ENCODE results near the gene IER3. TPM values are rescaled to one million over a fixed set of nuclear protein-coding genes. Genes with fewer than 3 reads are reported as not detected.

The IER3 gene
- total and polyA plus RNA-seq, 4 donors, result 1.3 to 8.1 (median 6.7) TPM

GRCh38 chr6:30700340-30700739 lies 44.0 kb downstream of the IER3 start (continued):
- TF ChIP-seq GABPA (IDR thresholded peaks at IDR 0.05 in 1 of 2, conservative IDR thresholded peaks at IDR 0.05 in 1 of 2) (peak in 1 of 2 donors; percentile 23), NR2F2 (IDR thresholded peaks at IDR 0.05) (no peak), SP1 (IDR thresholded peaks at IDR 0.05) (peak; percentile 15), RXRA (IDR thresholded peaks at IDR 0.05) (peak; percentile 12 to 41), MAX (IDR thresholded peaks at IDR 0.05) (no peak), HNF4G (IDR thresholded peaks at IDR 0.05) (peak; percentile 14), HNF4A (conservative IDR thresholded peaks at IDR 0.05) (peak; percentile 23 to 26)

GRCh38 chr6:30696432-30696831 lies 47.9 kb downstream of the IER3 start:
- TF ChIP-seq HNF4A (conservative IDR thresholded peaks at IDR 0.05), result no peak
- TF ChIP-seq SP1 (IDR thresholded peaks at IDR 0.05), result no peak
- no peak for TF ChIP-seq YY1 (IDR thresholded peaks at IDR 0.05)
- TF ChIP-seq JUND (IDR thresholded peaks at IDR 0.05), result no peak
- TF ChIP-seq HNF4G (IDR thresholded peaks at IDR 0.05), result no peak
- TF ChIP-seq FOXA2 (IDR thresholded peaks at IDR 0.05), result no peak
- no peak for TF ChIP-seq RAD21 (IDR thresholded peaks at IDR 0.05)
- H3K4me3 ChIP-seq (ENCODE audit: low read depth in 1 of 3, low read length in 3 of 3), result no peak overlapping the region
- 89% methylated on average over 5 of the region's 5 CpGs for WGBS
- H3K4me1 ChIP-seq (ENCODE audit: control insufficient read depth in 4 of 4, insufficient read depth in 4 of 4, low read length in 3 of 4), result peaks cover 5 to 25% (median 17%) of the 10 kb centered on the region in 4 donors
- H3K9me3 ChIP-seq (ENCODE audit: control insufficient read depth in 4 of 4, low read length in 3 of 4), result no peaks in the 10 kb centered on the region
- no peaks in the 10 kb centered on the region for H3K27me3 ChIP-seq (ENCODE audit: control insufficient read depth in 4 of 4, insufficient read depth in 4 of 4, low read length in 3 of 4)
- no peak overlapping the region for H3K9ac ChIP-seq (ENCODE audit: low read depth in 1 of 2, low read length in 2 of 2)
- DNase-seq (ENCODE audit: low spot score), result no peak
- peaks cover 0 to 2% (median 0%) of the 10 kb centered on the region in 4 donors for H3K36me3 ChIP-seq (ENCODE audit: control insufficient read depth in 4 of 4, insufficient read depth in 3 of 4, low read depth in 1 of 4, low read length in 3 of 4)
- H3K27ac ChIP-seq (ENCODE audit: low read depth in 1 of 2, low read length in 2 of 2), result no peak overlapping the region

Small RNAs within 50 kb of the gene (small RNA-seq; reads per million reads assigned to genes)
- not detected for gene RF00019
- not detected for gene RN7SL353P

Other genes with a start within 250 kb of the IER3 start
- gene GNL1, start 188.1 kb downstream of the IER3 start, total RNA-seq, result 10 to 100 TPM; 12.3 to 14.0 TPM
- 10 to 100 TPM; 10.1 to 18.2 TPM for gene GNL1, start 188.1 kb downstream of the IER3 start, polyA plus RNA-seq
- 1 to 10 TPM; 2.1 to 2.3 TPM for gene PRR3, start 187.3 kb downstream of the IER3 start, total RNA-seq
- 1 to 10 TPM; 2.5 to 3.2 TPM for gene PRR3, start 187.3 kb downstream of the IER3 start, polyA plus RNA-seq
- gene ABCF1, start 173.1 kb downstream of the IER3 start, total RNA-seq, result 10 to 100 TPM; 20.4 to 33.9 TPM
- 10 to 100 TPM; 25.0 to 27.2 TPM for gene ABCF1, start 173.1 kb downstream of the IER3 start, polyA plus RNA-seq
- gene PPP1R10, start 127.3 kb downstream of the IER3 start, total RNA-seq, result 10 to 100 TPM; 11.1 to 21.1 TPM
- 10 to 100 TPM; 14.1 to 14.2 TPM for gene PPP1R10, start 127.3 kb downstream of the IER3 start, polyA plus RNA-seq
- gene MRPS18B, start 126.7 kb downstream of the IER3 start, total RNA-seq, result 10 to 100 TPM; 50.5 to 58.6 TPM
- 10 to 100 TPM; 80.2 to 81.9 TPM for gene MRPS18B, start 126.7 kb downstream of the IER3 start, polyA plus RNA-seq
- 1 to 10 TPM; 2.1 to 3.3 TPM for gene ATAT1, start 117.7 kb downstream of the IER3 start, total RNA-seq
- 1 to 10 TPM; 2.6 to 5.4 TPM for gene ATAT1, start 117.7 kb downstream of the IER3 start, polyA plus RNA-seq
- 1 to 10 TPM; 2.0 to 8.9 TPM for gene C6orf136, start 97.4 kb downstream of the IER3 start, total RNA-seq
- gene C6orf136, start 97.4 kb downstream of the IER3 start, polyA plus RNA-seq, result 10 to 100 TPM; 10.8 to 12.0 TPM
- gene DHX16, start 71.5 kb downstream of the IER3 start, total RNA-seq, result 10 to 100 TPM; 20.6 to 23.9 TPM
- gene DHX16, start 71.5 kb downstream of the IER3 start, polyA plus RNA-seq, result 10 to 100 TPM; 10.1 to 14.2 TPM
- gene PPP1R18, start 57.9 kb downstream of the IER3 start, total RNA-seq, result 10 to 100 TPM; 11.4 to 11.5 TPM
- gene PPP1R18, start 57.9 kb downstream of the IER3 start, polyA plus RNA-seq, result 10 to 100 TPM in 1 of 2 donors, 1 to 10 TPM in 1; 7.4 to 17.4 TPM
- gene NRM, start 53.6 kb downstream of the IER3 start, total RNA-seq, result 1 to 10 TPM in 1 of 2 donors, under 1 TPM in 1; 0.59 to 2.3 TPM
- gene NRM, start 53.6 kb downstream of the IER3 start, polyA plus RNA-seq, result 1 to 10 TPM; 2.4 to 3.3 TPM
- gene MDC1, start 27.3 kb downstream of the IER3 start, total RNA-seq, result 10 to 100 TPM in 1 of 2 donors, 1 to 10 TPM in 1; 9.0 to 15.5 TPM
- gene MDC1, start 27.3 kb downstream of the IER3 start, polyA plus RNA-seq, result 1 to 10 TPM; 5.9 to 7.7 TPM
- 100 to 1,000 TPM; 197 to 533 TPM for gene TUBB, start 24.2 kb downstream of the IER3 start, total RNA-seq
- gene TUBB, start 24.2 kb downstream of the IER3 start, polyA plus RNA-seq, result 100 to 1,000 TPM; 115 to 224 TPM
- 10 to 100 TPM; 38.6 to 60.5 TPM for gene FLOT1, start 1.9 kb downstream of the IER3 start, total RNA-seq
- 10 to 100 TPM; 58.4 to 99.8 TPM for gene FLOT1, start 1.9 kb downstream of the IER3 start, polyA plus RNA-seq
- gene DDR1, start 140.0 kb upstream of the IER3 start, total RNA-seq, result 1 to 10 TPM; 4.0 to 5.3 TPM
- gene DDR1, start 140.0 kb upstream of the IER3 start, polyA plus RNA-seq, result 1 to 10 TPM; 1.2 to 4.8 TPM
- 10 to 100 TPM; 11.0 to 13.6 TPM for gene GTF2H4, start 163.7 kb upstream of the IER3 start, total RNA-seq
- 10 to 100 TPM in 1 of 2 donors, 1 to 10 TPM in 1; 6.2 to 15.8 TPM for gene GTF2H4, start 163.7 kb upstream of the IER3 start, polyA plus RNA-seq
- 10 to 100 TPM; 10.2 to 23.3 TPM for gene VARS2, start 169.7 kb upstream of the IER3 start, total RNA-seq
- 10 to 100 TPM in 1 of 2 donors, 1 to 10 TPM in 1; 9.4 to 22.4 TPM for gene VARS2, start 169.7 kb upstream of the IER3 start, polyA plus RNA-seq
- gene SFTA2, start 187.6 kb upstream of the IER3 start, total RNA-seq, result not detected
- gene SFTA2, start 187.6 kb upstream of the IER3 start, polyA plus RNA-seq, result under 1 TPM in 1 of 2 donors, not detected in 1; 0.60 TPM
- gene MUCL3, start 196.4 kb upstream of the IER3 start, total RNA-seq, result under 1 TPM in 1 of 2 donors, not detected in 1; under 0.01 TPM
- not detected for gene MUCL3, start 196.4 kb upstream of the IER3 start, polyA plus RNA-seq
- gene MUC21, start 239.2 kb upstream of the IER3 start, total RNA-seq, result not detected
- under 1 TPM in 1 of 2 donors, not detected in 1; 0.02 TPM for gene MUC21, start 239.2 kb upstream of the IER3 start, polyA plus RNA-seq

Data from liver (tissue), 10 donors.